Activated CD8-positive, alpha-beta T cell treated with anti-CD3 and anti-CD28 coated beads for 36 hours (primary cell): Measurements from ENCODE around the gene SENP2. TPM values are rescaled to one million over a fixed set of nuclear protein-coding genes. Genes with fewer than 3 reads are reported as not detected.

Source experiments
- ATAC-seq: fragments of 200-7000 bp; cut with Tn5 transposase; one replicate; pipeline ENCODE4 v1.10.0; 2021; ENCODE audit warnings: mild to moderate bottlenecking, moderate library complexity
- CTCF ChIA-PET: fragments of 350-600 bp; sonication (Branson Sonifier 250); formaldehyde crosslinking; loops from one replicate; lab custom pipeline; 2021; ENCODE audit warnings: antibody characterized with exemption; lab: Charles Lee
- POLR2A ChIA-PET: fragments of 350-600 bp; sonication (Branson Sonifier 250); formaldehyde crosslinking; loops from one replicate; lab custom pipeline; 2021; ENCODE audit warnings: antibody characterized with exemption; lab: Charles Lee
- DNase-seq: peaks from one replicate; pipeline ENCODE4 v3.0.0-alpha.2; 2020
- H3K27ac Mint-ChIP-seq: one replicate; pipeline ENCODE4 v1.8.0; 2021; ENCODE audit warnings: mild to moderate bottlenecking, mixed read lengths
- H3K27me3 Mint-ChIP-seq: one replicate; pipeline ENCODE4 v1.8.0; 2021; ENCODE audit warnings: mixed read lengths
- H3K36me3 Mint-ChIP-seq: one replicate; pipeline ENCODE4 v1.8.0; 2021; ENCODE audit warnings: low read depth, mixed read lengths
- H3K4me1 Mint-ChIP-seq: one replicate; pipeline ENCODE4 v1.8.0; 2021; ENCODE audit warnings: low read depth, mixed read lengths
- H3K4me3 Mint-ChIP-seq: one replicate; pipeline ENCODE4 v1.8.0; 2021; ENCODE audit warnings: mild to moderate bottlenecking, moderate library complexity, mixed read lengths
- H3K9me3 Mint-ChIP-seq: one replicate; pipeline ENCODE4 v1.8.0; 2021; ENCODE audit warnings: mixed read lengths
- CTCF ChIP-seq: fragments of 200-600 bp; IDR thresholded peaks from one replicate; pipeline ENCODE4 v1.8.0; 2022; ENCODE audit warnings: antibody characterized with exemption, mild to moderate bottlenecking
- intact Hi-C: fragments of 100-400 bp; cut with micrococcal nuclease; formaldehyde crosslinking; loops from one replicate; pipeline ENCODE4 v1.10.0; 2022
- total RNA-seq, 2 experiments: library from RNA; stranded (reverse); gene quantifications; one replicate each; pipeline ENCODE4 v1.2.3, GENCODE V29; 2021

The SENP2 gene
- total RNA-seq, 2 experiments from 2014 or later: 22.5 to 28.4 TPM

GRCh38 chr3:185629554-185630181, 43.6 kb downstream of the SENP2 start:
- Mint-ChIP-seq H3K27me3 (no peaks in the 10 kb centered on the region), H3K9me3 (no peaks in the 10 kb centered on the region), H3K4me3 (no peak overlapping the region), H3K4me1 (peaks cover 14% of the 10 kb centered on the region), H3K36me3 (peaks cover 24% of the 10 kb centered on the region), H3K27ac (peak overlapping the region; percentile 20)
- intact Hi-C loops: no loop called here
- ChIA-PET CTCF (no interaction called here), POLR2A (no interaction called here)
- ATAC-seq: no peak
- DNase-seq: no peak
- no peak for TF ChIP-seq CTCF

GRCh38 chr3:185630182-185630622, 44.1 kb downstream of the SENP2 start:
- Mint-ChIP-seq H3K4me1 (peaks cover 15% of the 10 kb centered on the region), H3K27me3 (no peaks in the 10 kb centered on the region), H3K36me3 (peaks cover 22% of the 10 kb centered on the region), H3K4me3 (no peak overlapping the region), H3K27ac (peak overlapping the region; percentile 20), H3K9me3 (no peaks in the 10 kb centered on the region)
- intact Hi-C loops: no loop called here
- DNase-seq (no peak), ATAC-seq (no peak)
- ChIA-PET CTCF (interaction anchor here (1.6 kb wide), 1 partner anchor 30 kb away, joined by 3 read pairs; no protein-coding TSS in a partner anchor), POLR2A (no interaction called here)
- TF ChIP-seq CTCF: no peak

- no peaks in the 10 kb centered on the region for H3K9me3 Mint-ChIP-seq
- peaks cover 15% of the 10 kb centered on the region for H3K36me3 Mint-ChIP-seq
- CTCF ChIA-PET: interaction anchor here (1.6 kb wide), 1 partner anchor 29 kb away, joined by 3 read pairs; no protein-coding TSS in a partner anchor
- H3K27ac Mint-ChIP-seq: no peak overlapping the region
- H3K4me1 Mint-ChIP-seq: peaks cover 15% of the 10 kb centered on the region
- TF ChIP-seq CTCF: no peak
- no peak overlapping the region for H3K4me3 Mint-ChIP-seq
- H3K27me3 Mint-ChIP-seq: no peaks in the 10 kb centered on the region
- DNase-seq (no peak), ATAC-seq (no peak)
- POLR2A ChIA-PET: no interaction called here
- intact Hi-C loops: no loop called here
These were observed 45.0 kb downstream of the SENP2 start for GRCh38 chr3:185631108-185631507.

- ATAC-seq (no peak), DNase-seq (no peak)
- intact Hi-C loops: no loop called here
- peaks cover 15% of the 10 kb centered on the region for H3K4me1 Mint-ChIP-seq
- no peak overlapping the region for H3K4me3 Mint-ChIP-seq
- H3K9me3 Mint-ChIP-seq: no peaks in the 10 kb centered on the region
- ChIA-PET POLR2A (no interaction called here), CTCF (interaction anchor here (1.6 to 2.6 kb wide), 2 partner anchors 29 kb away, joined by 3 to 12 read pairs; no protein-coding TSS in a partner anchor)
- no peak for TF ChIP-seq CTCF
- H3K27ac Mint-ChIP-seq: no peak overlapping the region
- H3K27me3 Mint-ChIP-seq: no peaks in the 10 kb centered on the region
- H3K36me3 Mint-ChIP-seq: peaks cover 14% of the 10 kb centered on the region
These were observed 45.6 kb downstream of the SENP2 start for GRCh38 chr3:185631508-185632206.

- Mint-ChIP-seq H3K4me3 (no peak overlapping the region), H3K27me3 (no peaks in the 10 kb centered on the region), H3K4me1 (peaks cover 15% of the 10 kb centered on the region), H3K27ac (peak overlapping the region; percentile 21), H3K36me3 (peaks cover 9% of the 10 kb centered on the region), H3K9me3 (no peaks in the 10 kb centered on the region)
- ChIA-PET POLR2A (no interaction called here), CTCF (interaction anchor here (2.6 kb wide), 1 partner anchor 28 kb away, joined by 12 read pairs; no protein-coding TSS in a partner anchor)
- DNase-seq (peak; percentile 37), ATAC-seq (no peak)
- intact Hi-C loops: no loop called here
- no peak for TF ChIP-seq CTCF
These were observed 46.9 kb downstream of the SENP2 start for GRCh38 chr3:185632996-185633395.
